ENCODE data around the gene SZRD1.

Gene SZRD1

GRCh38 chr1:16421201-16421600 is 54.2 kb downstream of the SZRD1 start:
- TF ChIP-seq, protein P1, sequence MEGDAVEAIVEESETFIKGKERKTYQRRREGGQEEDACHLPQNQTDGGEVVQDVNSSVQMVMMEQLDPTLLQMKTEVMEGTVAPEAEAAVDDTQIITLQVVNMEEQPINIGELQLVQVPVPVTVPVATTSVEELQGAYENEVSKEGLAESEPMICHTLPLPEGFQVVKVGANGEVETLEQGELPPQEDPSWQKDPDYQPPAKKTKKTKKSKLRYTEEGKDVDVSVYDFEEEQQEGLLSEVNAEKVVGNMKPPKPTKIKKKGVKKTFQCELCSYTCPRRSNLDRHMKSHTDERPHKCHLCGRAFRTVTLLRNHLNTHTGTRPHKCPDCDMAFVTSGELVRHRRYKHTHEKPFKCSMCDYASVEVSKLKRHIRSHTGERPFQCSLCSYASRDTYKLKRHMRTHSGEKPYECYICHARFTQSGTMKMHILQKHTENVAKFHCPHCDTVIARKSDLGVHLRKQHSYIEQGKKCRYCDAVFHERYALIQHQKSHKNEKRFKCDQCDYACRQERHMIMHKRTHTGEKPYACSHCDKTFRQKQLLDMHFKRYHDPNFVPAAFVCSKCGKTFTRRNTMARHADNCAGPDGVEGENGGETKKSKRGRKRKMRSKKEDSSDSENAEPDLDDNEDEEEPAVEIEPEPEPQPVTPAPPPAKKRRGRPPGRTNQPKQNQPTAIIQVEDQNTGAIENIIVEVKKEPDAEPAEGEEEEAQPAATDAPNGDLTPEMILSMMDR (IDR thresholded peaks at IDR 0.05; ENCODE audit: borderline replicate concordance, control extremely low read depth, extremely low read depth, insufficient read depth, missing control alignments) = no peak
- DNase-seq (ENCODE audit: low spot score) = no peak
- in situ Hi-C loops (cut with MboI; ENCODE audit: low sequenced_read_pairs, unreplicated experiment) = no loop called here

DNA sequence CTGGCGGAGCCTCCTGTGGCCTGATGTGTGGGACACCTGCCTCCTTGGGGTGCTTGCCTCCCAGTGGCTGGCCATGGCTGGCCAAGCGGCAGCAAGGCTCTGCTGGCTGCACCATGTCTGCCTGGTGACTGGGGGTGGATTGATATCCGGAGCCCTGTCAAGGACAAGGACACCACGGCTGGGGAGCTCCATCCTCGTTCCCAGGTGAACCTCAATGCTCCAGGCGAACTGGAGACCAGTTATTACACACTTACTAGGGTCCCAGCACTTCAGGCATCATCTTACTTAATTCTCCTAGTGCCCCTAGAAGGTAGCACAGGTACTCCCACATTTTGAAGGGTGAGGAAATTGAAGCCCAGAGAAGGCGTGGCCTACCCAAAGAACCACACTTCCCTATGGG is 55.0 kb downstream of the SZRD1 start:
- DNase-seq (ENCODE audit: low spot score) = no peak
- TF ChIP-seq, protein P1 (IDR thresholded peaks at IDR 0.05; ENCODE audit: borderline replicate concordance, control extremely low read depth, extremely low read depth, insufficient read depth, missing control alignments) = no peak
- in situ Hi-C loops (cut with MboI; ENCODE audit: low sequenced_read_pairs, unreplicated experiment) = no loop called here

GRCh38 chr1:16425125-16426025 is 58.3 kb downstream of the SZRD1 start:
- in situ Hi-C loops (cut with MboI; ENCODE audit: low sequenced_read_pairs, unreplicated experiment) = no loop called here

GRCh38 chr1:16430606-16431005 is 63.6 kb downstream of the SZRD1 start:
- DNase-seq (ENCODE audit: low spot score) = no peak
- in situ Hi-C loops (cut with MboI; ENCODE audit: low sequenced_read_pairs, unreplicated experiment) = no loop called here
- TF ChIP-seq, protein P1 (IDR thresholded peaks at IDR 0.05; ENCODE audit: borderline replicate concordance, control extremely low read depth, extremely low read depth, insufficient read depth, missing control alignments) = no peak

More at GRCh38 chr1:16425125-16426025, 58.3 kb downstream of the SZRD1 start:
- TF ChIP-seq, protein P1 (IDR thresholded peaks at IDR 0.05; ENCODE audit: borderline replicate concordance, control extremely low read depth, extremely low read depth, insufficient read depth, missing control alignments) = no peak
- no peak for DNase-seq (ENCODE audit: low spot score)

GRCh38 chr1:16433030-16433429 is 66.0 kb downstream of the SZRD1 start:
- DNase-seq (ENCODE audit: low spot score) = no peak
- in situ Hi-C loops (cut with MboI; ENCODE audit: low sequenced_read_pairs, unreplicated experiment) = no loop called here

DNA sequence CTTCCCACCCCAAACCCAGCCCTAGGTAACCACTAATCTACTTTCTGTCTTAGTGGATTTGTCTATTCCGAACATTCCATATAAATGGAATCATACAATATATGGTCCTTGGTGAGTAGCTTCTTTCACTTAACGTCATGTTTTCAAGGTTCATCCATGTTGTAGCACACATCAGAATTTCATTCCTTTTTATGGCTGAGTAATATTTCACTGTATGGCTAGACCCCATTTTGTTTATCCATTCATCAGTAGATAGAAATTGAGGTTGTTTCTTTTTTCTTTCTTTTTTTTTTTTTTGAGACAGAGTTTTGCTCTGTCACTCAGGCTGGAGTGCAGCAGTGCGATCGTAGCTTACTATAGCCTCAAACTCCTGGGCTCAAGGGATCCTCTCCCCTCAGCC is 67.0 kb downstream of the SZRD1 start:
- no peak for DNase-seq (ENCODE audit: low spot score)
- in situ Hi-C loops (cut with MboI; ENCODE audit: low sequenced_read_pairs, unreplicated experiment) = no loop called here
- TF ChIP-seq, protein P1 (IDR thresholded peaks at IDR 0.05; ENCODE audit: borderline replicate concordance, control extremely low read depth, extremely low read depth, insufficient read depth, missing control alignments) = no peak

More at GRCh38 chr1:16433030-16433429, 66.0 kb downstream of the SZRD1 start:
- TF ChIP-seq, protein P1 (IDR thresholded peaks at IDR 0.05; ENCODE audit: borderline replicate concordance, control extremely low read depth, extremely low read depth, insufficient read depth, missing control alignments) = no peak

Measured in GM13976 (cell line).